Fibroblast of pulmonary artery (primary cell): ENCODE results near the gene ZNF154.
A peak's percentile ranks its signal among the peaks of the same experiment; 100 is the strongest.

Experiments used
- DNase-seq: peaks from one replicate; pipeline ENCODE4 v3.0.0-alpha.2; 2010; ENCODE audit warnings: low read depth
- H3K4me3 ChIP-seq: replicated peaks from 2 replicates; pipeline ENCODE4 v1.5.1; 2011; ENCODE audit warnings: low read depth, mild to moderate bottlenecking, control low read depth, low read length, moderate library complexity
- TF ChIP-seq, protein P1 (sequence below): IDR thresholded peaks from 2 replicates; pipeline ENCODE4 v1.5.1; 2011; ENCODE audit warnings: mild to moderate bottlenecking, control low read depth, low read length, inconsistent platforms; ENCODE audit errors: missing control alignments

ZNF154 gene

DNA sequence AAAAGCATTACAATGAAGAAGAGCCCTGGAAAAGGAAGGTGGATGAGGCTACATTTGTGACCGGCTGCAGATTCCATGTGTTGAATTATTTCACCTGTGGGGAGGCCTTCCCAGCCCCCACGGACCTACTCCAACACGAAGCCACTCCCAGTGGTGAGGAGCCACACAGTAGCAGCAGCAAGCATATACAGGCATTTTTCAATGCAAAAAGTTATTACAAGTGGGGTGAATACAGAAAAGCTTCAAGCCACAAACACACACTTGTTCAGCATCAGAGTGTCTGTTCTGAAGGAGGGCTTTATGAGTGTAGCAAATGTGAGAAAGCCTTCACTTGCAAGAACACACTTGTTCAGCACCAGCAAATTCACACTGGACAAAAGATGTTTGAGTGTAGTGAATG is 22.3 kb downstream of the ZNF154 start:
- no peak overlapping the region for H3K4me3 ChIP-seq

GRCh38 chr19:57682226-57682766 is 26.7 kb downstream of the ZNF154 start:
- peak overlapping the region; percentile 94 for H3K4me3 ChIP-seq
- no peak for DNase-seq

More for the DNA sequence above, 22.3 kb downstream of the ZNF154 start:
- TF ChIP-seq, protein P1, sequence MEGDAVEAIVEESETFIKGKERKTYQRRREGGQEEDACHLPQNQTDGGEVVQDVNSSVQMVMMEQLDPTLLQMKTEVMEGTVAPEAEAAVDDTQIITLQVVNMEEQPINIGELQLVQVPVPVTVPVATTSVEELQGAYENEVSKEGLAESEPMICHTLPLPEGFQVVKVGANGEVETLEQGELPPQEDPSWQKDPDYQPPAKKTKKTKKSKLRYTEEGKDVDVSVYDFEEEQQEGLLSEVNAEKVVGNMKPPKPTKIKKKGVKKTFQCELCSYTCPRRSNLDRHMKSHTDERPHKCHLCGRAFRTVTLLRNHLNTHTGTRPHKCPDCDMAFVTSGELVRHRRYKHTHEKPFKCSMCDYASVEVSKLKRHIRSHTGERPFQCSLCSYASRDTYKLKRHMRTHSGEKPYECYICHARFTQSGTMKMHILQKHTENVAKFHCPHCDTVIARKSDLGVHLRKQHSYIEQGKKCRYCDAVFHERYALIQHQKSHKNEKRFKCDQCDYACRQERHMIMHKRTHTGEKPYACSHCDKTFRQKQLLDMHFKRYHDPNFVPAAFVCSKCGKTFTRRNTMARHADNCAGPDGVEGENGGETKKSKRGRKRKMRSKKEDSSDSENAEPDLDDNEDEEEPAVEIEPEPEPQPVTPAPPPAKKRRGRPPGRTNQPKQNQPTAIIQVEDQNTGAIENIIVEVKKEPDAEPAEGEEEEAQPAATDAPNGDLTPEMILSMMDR = no peak
- no peak for DNase-seq

GRCh38 chr19:57675881-57676280 is 33.1 kb downstream of the ZNF154 start:
- DNase-seq = no peak
- TF ChIP-seq, protein P1 = no peak

More at GRCh38 chr19:57682226-57682766, 26.7 kb downstream of the ZNF154 start:
- TF ChIP-seq, protein P1 = no peak

DNA sequence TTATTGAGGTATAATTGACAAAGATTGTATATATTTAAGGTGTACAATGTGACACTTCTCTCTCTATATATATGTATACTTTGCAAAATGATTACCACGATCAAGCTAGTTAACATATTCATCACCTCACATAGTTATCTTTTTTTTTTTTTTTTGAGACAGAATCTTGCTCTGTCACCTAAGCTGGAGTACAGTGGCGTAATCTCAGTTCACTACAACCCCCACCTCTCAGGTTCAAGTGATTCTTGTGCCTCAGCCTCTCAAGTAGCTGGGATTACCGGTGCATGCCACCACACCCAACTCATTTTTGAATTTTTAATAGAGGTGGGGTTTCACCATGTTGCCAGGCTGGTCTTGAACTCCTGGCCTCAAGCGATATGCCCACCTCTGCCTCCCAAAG is 36.5 kb downstream of the ZNF154 start:
- TF ChIP-seq, protein P1 = no peak
- no peak overlapping the region for H3K4me3 ChIP-seq
- no peak for DNase-seq

More at GRCh38 chr19:57675881-57676280, 33.1 kb downstream of the ZNF154 start:
- no peak overlapping the region for H3K4me3 ChIP-seq

DNA sequence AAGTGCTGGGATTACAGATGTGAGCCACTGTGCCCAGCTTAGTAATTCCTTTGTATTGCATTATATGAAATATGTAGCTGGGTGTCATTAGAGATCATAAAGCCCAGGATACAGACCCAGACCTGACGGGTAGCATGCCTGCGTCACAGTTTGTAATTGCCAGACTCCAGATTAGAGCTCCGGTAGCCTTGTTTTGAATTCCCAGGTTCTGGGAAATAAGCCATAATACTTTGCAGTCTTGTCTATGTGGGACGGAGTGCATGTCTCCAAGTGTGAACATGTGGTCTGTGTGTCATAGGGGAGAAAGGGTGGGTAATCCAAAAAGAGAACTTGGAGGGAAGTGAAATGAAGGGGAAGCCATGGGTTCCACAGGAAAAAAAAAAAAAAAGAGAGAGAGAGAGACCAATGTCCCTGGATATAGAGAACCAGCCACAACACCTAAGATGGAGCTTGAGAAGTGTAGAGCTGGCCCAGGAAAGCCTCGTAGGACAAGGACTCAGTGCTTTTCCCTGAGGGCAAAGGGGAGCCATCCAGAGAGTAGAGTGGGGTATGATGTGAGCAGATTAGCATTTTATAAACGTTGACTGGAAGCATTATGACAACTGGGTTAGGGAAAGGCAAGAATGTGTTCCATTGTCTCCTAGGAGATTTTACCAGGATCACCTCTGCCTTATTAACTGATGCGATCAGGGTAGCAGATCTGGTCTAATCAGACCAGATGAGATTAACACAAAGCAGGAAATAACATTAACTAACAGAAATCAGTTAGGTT is 37.7 kb downstream of the ZNF154 start:
- TF ChIP-seq, protein P1 = no peak
- no peak for DNase-seq

DNA sequence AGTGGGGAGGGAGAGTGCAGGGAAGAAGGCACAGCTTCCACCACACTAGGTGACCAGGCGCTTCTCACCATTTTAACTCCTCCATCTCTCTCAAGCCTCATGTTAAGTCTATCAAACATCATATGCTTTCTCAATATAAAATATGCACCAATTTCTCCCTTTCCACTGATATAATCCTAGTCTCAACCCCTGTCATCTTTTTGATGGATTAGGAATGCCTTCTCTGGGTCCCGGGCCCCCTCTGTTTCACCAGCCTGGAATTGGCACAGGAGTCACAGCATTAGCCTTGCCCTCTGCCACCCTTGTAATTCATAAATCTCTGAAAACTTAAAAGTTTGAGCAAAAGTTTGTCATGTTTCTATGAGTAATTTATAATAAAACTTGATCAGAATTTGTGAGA is 40.4 kb downstream of the ZNF154 start, which contains the start of gene ZSCAN4:
Gene ZSCAN4 (plus strand): TSS at position 301 of the 400 bp plus-strand sequence. CDS start 7,211 bp downstream, outside the sequence.
- TF ChIP-seq, protein P1 = no peak
- H3K4me3 ChIP-seq = no peak within 1 kb of the TSS
- DNase-seq = no peak

More for the DNA sequence above, 37.7 kb downstream of the ZNF154 start:
- no peak overlapping the region for H3K4me3 ChIP-seq

DNA sequence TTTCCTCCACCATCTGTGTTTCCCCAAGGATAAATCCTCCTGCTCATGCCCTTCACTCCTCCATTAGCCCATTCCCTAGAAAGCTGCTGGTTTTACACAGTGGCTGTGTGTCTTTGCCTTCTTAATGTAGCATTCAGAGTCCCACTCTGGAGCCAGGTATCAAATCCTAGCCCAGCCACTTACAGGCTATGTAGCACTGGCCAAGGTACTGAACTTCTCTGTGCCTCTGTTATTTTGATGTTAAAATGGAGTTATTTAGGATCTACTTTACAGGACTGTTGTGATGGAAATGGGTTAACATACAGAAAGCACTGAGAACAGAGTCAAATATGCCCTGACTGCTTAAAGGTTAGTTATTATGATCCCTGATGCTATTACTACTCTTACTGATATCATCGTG is 41.8 kb downstream of the ZNF154 start:
- no peak for DNase-seq
- TF ChIP-seq, protein P1 = no peak
- H3K4me3 ChIP-seq = no peak overlapping the region
